HG03442 (cell line): ENCODE data around the gene MAS1.
"Not testable (repeated sequence)": the region's sequence is repeated elsewhere in the genome, so short reads cannot be mapped to it uniquely, and the experiment has no call there.

Experiments used
- ATAC-seq: cut with Tn5 transposase; IDR thresholded peaks from one replicate; pipeline ENCODE4 v1.9.1; 2021; ENCODE audit warnings: mild to moderate bottlenecking, moderate library complexity; ENCODE audit not compliant: unreplicated experiment

Gene MAS1

DNA sequence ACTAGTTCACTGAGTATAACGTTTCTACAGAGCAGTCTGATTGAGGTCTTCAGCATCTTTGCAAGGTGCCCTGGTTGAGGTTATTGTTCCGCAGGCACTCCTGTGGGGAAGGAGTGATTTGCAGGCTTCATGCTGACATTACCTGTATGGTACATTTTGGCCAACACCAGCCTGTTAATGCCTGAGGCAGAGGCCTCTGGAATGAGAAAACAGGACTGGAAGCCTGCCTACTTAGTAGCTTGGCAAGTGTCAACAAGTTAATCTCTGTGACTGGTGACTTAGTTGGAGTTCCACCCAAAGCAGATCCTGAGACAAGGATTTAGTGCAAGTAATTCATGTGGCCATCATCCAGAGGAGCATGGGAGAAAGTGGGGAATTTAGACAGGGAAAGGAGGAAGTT is 24.6 kb downstream of the MAS1 start:
- ATAC-seq: no peak

DNA sequence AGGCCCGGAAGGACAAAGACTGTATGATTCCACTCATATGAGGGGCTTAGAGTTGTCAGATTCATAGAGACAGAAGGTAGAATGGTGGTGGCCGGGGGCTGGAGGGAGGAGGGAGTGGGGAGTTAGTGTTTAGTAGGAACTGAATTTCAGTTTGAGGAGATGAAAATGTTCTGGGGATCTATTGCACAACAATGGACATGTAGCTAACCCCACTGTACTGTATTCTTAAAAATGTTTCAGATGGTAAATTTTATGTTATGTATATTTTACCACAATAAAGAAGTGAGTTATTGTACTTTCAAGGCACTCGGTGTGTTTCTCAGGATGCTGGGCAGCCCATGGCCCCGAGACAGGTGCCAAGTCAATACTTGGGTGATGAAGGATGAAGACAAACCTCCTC is 25.4 kb downstream of the MAS1 start:
- no peak for ATAC-seq

DNA sequence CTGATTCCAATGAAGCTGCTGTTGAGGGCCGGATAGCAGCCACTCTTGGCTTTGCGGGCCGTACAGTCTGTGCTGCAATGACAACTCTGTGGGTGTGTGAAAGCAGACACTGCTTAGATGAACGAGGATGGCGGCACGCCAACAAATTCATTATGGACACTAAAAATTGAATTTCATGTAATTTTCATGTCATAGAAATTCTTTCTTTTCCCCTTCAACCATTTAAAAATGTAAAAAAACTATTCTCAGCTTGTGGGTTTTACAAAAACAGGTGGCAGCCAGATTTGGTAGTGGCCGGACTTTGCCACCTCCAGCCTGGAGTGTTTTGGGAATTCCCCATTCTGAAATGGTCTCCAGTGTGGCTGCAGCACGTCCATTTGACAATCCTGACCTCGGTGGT is 26.0 kb downstream of the MAS1 start:
- no peak for ATAC-seq

DNA sequence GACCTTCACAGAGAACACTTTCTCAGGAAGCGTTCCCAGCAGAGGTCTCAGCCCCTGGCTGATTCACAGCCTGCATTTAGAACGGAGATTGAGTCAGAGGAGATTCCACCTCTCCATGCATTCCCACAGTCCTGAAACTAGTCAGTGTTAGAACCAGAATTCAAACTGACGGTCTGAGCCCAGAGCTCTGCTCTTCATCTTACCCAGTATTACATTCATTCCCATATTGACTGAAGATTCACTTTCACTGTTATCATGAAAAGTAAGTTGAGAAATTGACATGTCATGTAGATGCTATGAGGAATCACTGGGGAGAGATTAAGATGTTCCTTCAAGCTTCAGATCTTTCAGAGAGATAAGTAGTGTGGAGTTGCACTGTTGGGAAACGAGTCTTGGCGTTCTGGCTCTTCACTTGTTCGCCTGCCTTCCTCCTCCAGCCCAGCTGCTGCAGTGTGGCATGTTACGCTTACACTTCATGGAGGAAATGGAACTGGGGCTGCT is 28.3 kb downstream of the MAS1 start:
- ATAC-seq: no peak

DNA sequence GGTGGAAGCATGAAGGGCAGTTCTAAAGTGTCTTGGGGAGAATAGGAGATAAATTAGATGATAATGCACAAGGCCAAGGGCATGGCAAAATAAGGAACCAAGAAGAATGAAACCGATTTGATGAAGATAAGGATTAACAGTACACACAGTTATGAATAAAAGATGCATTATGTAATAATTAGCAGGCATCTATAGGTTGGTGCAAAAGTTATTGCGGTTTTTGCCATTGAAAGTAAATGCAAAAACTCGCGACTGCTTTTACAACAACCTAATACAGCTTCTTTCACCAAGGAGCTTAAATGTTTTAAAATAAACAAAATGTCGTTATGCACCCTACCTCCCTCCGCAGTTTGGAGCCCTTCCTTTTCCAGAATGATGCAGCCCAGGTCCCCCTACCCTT is 29.0 kb downstream of the MAS1 start:
- ATAC-seq: no peak

DNA sequence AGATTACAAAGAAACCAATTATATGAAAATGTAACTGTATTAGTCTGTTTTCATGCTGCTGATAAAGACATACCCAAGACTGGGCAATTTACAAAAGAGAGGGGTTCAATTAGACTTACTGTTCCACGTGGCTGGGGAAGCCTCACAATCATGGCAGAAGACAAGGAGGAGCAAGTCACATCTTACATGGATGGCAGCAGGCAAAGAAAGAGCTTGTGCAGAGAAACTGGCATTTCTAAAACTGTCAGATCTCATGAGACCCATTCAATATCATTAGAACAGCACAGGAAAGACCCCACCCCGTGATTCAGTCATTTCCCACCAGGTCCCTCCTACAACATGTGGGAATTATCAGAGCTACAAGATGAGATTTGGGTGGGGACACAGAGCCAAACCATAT is 33.4 kb downstream of the MAS1 start:
- ATAC-seq: not testable (repeated sequence)

DNA sequence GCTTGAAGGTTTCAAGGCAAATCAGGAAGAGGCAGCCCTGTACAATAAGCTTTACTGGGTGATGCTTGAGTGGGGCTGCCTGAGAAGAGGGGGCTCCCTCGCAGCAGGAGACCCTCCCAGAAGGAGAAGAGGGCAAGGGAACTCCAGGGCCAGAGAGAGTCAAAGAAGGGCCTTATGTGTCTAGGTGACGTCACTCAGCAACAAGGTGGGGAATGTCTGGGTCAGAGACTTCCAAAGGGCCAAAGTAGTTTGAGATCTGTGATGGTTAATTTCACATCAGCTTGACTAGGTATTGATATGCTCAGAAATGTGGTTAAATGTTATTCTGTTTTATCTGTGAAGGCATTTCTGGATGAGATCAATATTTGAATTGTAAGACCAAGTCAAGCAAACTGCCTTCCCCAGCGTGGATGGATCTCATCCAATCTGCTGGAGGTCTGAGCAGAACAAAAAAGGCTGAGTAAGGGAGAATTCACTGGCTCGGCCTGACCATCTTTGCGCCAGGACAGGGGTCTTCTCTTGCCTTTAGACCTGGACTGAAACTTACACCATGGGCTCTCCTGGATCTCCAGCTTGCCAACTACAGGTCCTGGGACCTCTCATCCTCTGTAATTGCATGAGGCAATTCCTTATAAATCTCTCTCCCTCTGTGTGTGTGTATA is 35.9 kb downstream of the MAS1 start:
- ATAC-seq: no peak

DNA sequence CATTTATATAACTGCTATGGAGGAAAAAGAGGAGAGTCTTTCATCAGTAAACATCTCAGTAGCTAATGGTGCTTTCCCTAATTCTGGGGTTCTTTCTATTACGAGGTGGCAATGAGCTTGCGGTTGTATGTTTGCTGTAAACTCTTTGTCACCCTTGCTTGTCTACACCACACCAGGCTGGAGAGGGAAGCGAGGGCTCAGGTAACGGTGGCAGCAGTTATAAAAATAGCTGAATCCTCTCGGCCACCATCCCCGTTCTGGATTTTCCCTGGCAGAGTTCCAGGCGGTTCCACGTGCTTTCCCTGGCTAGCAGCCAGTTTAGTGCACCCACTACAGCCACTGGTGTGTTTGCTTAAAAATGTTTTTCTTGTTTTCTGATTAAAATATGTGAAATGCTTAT is 39.0 kb downstream of the MAS1 start:
- peak; percentile 54 for ATAC-seq

DNA sequence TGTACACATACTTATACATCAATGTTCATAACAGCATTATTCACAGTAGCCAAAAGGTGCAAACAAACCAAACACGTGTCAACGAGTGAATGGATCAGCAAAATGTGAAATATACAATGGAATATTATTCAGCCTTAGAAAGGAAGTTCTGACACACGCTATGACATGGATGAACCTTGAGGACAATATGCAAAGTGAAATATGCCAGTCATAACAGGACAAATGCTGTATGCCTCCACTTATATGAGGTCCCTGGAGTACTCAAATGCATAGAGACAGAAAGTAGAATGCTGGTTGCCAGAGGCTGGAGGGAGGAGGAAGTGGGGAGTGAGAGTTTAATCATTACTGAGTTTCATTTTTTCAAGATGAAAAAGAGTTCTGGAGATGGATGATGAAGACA is 40.3 kb downstream of the MAS1 start:
- peak; percentile 93 for ATAC-seq

DNA sequence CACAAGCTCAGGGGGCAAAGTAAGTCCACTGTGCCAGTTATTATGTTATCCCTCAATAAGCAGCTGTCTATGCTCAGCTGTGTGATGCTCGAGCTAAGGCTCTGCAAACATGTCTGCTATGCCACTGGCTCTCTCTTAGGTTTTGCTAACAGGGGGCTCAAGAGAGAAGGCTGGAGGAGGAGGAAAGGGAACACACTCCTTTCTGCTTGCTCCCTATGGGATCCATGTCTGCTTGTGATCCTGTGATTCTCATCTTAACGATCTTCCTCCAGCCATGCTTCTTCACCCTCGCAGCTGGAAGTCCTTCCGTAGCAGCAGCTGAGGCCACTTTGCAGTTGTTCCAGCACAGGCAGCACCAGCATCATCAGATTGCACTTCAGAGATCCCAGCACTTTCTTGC is 41.1 kb downstream of the MAS1 start:
- peak; percentile 0 for ATAC-seq

DNA sequence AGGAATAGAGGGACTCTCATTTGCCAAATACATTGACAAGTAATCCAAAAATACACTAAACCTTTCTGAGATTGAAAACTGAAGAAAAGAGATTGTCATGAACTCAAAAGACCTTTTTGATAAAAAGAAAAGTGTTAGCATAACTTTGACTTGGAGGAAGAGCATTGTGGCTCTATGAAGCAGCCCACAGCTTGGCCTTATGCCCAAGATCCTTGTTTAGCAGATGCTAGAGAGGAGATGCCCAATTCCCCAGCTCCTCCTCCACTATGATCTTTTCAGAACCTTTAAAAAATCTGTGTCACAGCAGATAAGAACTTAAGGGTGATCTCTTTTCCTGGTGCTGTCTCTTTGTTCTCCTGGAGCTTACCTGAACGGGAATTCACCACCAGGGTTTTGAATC is 42.3 kb downstream of the MAS1 start:
- ATAC-seq: no peak

DNA sequence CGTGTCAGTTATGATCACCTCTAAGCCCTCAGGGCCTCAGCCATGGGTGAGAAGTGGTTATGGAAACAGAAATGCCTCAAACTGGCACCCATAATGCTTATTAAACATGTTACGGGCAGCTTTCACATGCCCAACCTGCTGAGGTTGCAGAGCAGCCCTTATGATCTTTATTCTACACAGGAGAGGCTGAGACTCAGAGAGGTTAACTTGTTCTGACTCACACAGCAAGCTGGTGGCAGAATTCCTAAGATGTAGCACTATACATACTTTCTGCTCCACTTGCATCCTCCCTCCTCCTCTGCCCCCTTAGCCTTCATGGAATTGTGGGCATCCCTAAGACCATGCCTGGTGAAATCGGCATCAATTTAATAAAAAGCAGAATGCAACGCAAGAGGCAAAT is 43.4 kb downstream of the MAS1 start:
- no peak for ATAC-seq

DNA sequence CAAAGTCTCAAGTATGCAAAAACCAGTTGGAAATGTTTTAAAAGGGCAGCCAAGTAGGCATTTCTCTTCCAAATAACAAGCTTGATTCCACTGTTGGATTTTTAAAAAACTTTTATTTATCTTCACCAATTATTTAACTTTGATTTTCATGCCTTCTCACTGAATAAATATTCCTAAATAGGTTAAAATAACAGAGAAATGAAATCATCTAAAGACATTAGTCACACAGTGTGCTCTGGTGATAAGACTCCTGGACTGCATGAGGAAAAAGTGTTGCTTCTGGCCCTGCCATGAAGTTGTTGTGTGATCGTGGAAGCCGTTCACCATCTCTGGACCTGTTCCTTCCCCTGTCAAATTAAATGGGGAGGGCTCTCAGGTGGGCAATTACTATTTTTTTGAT is 44.3 kb downstream of the MAS1 start:
- ATAC-seq: no peak

DNA sequence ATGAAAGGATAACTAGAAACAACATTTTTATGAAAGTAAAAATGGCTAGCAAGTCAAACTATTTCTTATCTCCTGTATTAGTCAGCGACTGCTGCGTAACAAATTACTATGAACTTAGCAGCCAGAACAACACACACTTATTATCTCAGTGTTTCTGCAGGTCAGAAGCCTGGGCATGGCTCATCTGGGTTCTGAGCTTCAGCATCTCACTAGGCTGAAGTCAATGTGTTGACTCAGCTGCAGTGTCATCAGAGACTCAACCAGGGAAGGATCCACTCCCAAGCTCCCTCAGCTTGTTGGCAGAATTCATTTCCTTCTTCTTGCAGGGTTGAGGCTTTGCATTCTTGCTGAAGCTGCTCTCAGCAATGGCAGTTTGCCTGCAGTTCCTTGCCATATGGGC is 44.8 kb downstream of the MAS1 start:
- ATAC-seq: no peak

DNA sequence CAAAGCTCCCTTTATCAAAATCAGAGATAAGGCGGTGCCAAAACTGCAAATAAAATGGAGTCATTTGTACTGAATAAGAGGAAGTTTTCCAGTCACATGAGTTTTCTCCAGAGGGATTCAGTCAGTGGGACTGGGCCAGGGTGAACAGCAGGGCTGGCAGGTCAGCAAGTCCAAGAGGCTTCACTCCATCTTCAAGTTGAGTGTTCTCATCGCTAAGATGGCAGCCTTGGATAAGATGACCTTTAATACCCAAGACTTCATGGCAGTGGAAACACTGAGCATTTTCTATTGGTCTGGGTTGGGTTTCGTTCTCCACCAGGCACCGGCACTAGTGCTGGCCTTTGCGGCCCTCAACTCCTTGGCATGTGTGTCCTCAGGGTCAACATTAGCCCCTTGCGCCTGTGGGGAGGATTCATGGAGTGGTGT is 48.8 kb downstream of the MAS1 start:
- ATAC-seq: no peak
